Thymus (tissue), 14 donors: ENCODE measurements around the gene ZNF677. TPM values are rescaled to one million over a fixed set of nuclear protein-coding genes. Genes with fewer than 3 reads are reported as not detected.
A peak's percentile ranks its signal among the peaks of the same experiment; 100 is the strongest.
"Not testable (repeated sequence)": the region's sequence is repeated elsewhere in the genome, so short reads cannot be mapped to it uniquely, and the experiment has no call there.

Source experiments
- DNase-seq, 9 donors: peaks; one replicate each; pipeline ENCODE4 v3.0.0-alpha.2; 2013; ENCODE audit warnings: low spot score in 9 of 9, low read depth in 6 of 9, missing footprints in 1 of 9
- H3K27ac ChIP-seq, 2 donors: one replicate each; pipeline ENCODE4 v1.5.1; 2013; ENCODE audit warnings: control low read depth in 1 of 2, low read depth in 1 of 2, low read length in 1 of 2, mild to moderate bottlenecking in 1 of 2, moderate library complexity in 1 of 2
- H3K27me3 ChIP-seq, 2 donors: one replicate each; pipeline ENCODE4 v1.5.1; 2013; ENCODE audit warnings: low read length in 1 of 2; ENCODE audit not compliant: control insufficient read depth in 2 of 2, insufficient read depth in 1 of 2
- H3K36me3 ChIP-seq, 2 donors: one replicate each; pipeline ENCODE4 v1.5.1; 2013; ENCODE audit warnings: low read length in 1 of 2, mild to moderate bottlenecking in 1 of 2, moderate library complexity in 1 of 2; ENCODE audit not compliant: control insufficient read depth in 2 of 2, insufficient read depth in 2 of 2
- H3K4me1 ChIP-seq, 2 donors: one replicate each; pipeline ENCODE4 v1.5.1; 2013; ENCODE audit warnings: low read length in 2 of 2; ENCODE audit not compliant: control insufficient read depth in 2 of 2, insufficient read depth in 2 of 2
- H3K4me3 ChIP-seq, 2 donors: one replicate each; pipeline ENCODE4 v1.5.1; 2013; ENCODE audit warnings: low read length in 2 of 2, control low read depth in 1 of 2, mild to moderate bottlenecking in 1 of 2
- H3K9me3 ChIP-seq, 2 donors: one replicate each; pipeline ENCODE4 v1.5.1; 2013; ENCODE audit warnings: low read length in 1 of 2, mild to moderate bottlenecking in 1 of 2; ENCODE audit not compliant: control insufficient read depth in 2 of 2, insufficient read depth in 1 of 2
- WGBS: extraction: QIAGEN DNeasy Blood & Tissue Kit; methylation state at CpG from one replicate; pipeline ENCODE4 v1.1.7; 2013; 5-methylcytosine and 5-hydroxymethylcytosine counted together
- long read RNA-seq, 10 donors: transcript quantifications; one replicate each; lab custom pipeline, GENCODE V29; 2026
- polyA plus RNA-seq: library from polyadenylated mRNA; stranded (reverse); fragments of 200-250 nt; gene quantifications from one replicate; pipeline ENCODE4 v1.2.3, GENCODE V29; 2013
- total RNA-seq: library from RNA; stranded (reverse); fragments of 120-200 nt; gene quantifications from one replicate; pipeline ENCODE4 v1.2.4, GENCODE V29; 2013
- donor health status: healthy.

The ZNF677 gene
- total RNA-seq (12.8 TPM), polyA plus RNA-seq (13.2 TPM)
- long read RNA-seq, donor 1 = 0 reads
- long read RNA-seq, donor 2, transcript ZNF677-209 (1 exons, 3,207 nt) = major isoform, 6 of 14 reads
- long read RNA-seq, donor 2, partial matches to known transcripts = 0 of 14 reads
- long read RNA-seq, donor 2, other reads (novel, unspliced or antisense) = 0 of 14 reads
- long read RNA-seq, donor 3, partial matches to known transcripts = 0 of 5 reads
- long read RNA-seq, donor 3, other reads (novel, unspliced or antisense) = 0 of 5 reads
- long read RNA-seq, donor 4, transcript ZNF677-202 (1 exons, 1,801 nt) = major isoform, 5 of 12 reads
- long read RNA-seq, donor 4, transcript ZNF677-209 (1 exons, 3,207 nt) = major isoform, 5 of 12 reads
- long read RNA-seq, donor 4, partial matches to known transcripts = 0 of 12 reads
- long read RNA-seq, donor 4, other reads (novel, unspliced or antisense) = 0 of 12 reads
- long read RNA-seq, donor 5, transcript ZNF677-209 (1 exons, 3,207 nt) = major isoform, 6 of 15 reads
- long read RNA-seq, donor 5, partial matches to known transcripts = 0 of 15 reads
- long read RNA-seq, donor 5, other reads (novel, unspliced or antisense) = 0 of 15 reads
- long read RNA-seq, donor 6, partial matches to known transcripts = 0 of 8 reads
- long read RNA-seq, donor 6, other reads (novel, unspliced or antisense) = 0 of 8 reads
- long read RNA-seq, donor 7, partial matches to known transcripts = 0 of 8 reads
- long read RNA-seq, donor 7, other reads (novel, unspliced or antisense) = 0 of 8 reads
- long read RNA-seq, donor 8, partial matches to known transcripts = 0 of 2 reads
- long read RNA-seq, donor 8, other reads (novel, unspliced or antisense) = 0 of 2 reads
- long read RNA-seq, donor 9, partial matches to known transcripts = 0 of 8 reads
- long read RNA-seq, donor 9, other reads (novel, unspliced or antisense) = 0 of 8 reads
- long read RNA-seq, donor 10, transcript ZNF677-209 (1 exons, 3,207 nt) = major isoform, 6 of 6 reads
- long read RNA-seq, donor 10, partial matches to known transcripts = 0 of 6 reads
- long read RNA-seq, donor 10, other reads (novel, unspliced or antisense) = 0 of 6 reads

- Histone ChIP-seq H3K27ac (peak within 1 kb of the TSS in 1 of 2 donors; percentile 68), H3K9me3 (peaks cover 9 to 17% of the 10 kb centered on the region in 2 donors), H3K4me3 (peak within 1 kb of the TSS; percentile 53 to 77), H3K27me3 (no peaks in the 10 kb centered on the region), H3K36me3 (peaks cover 3 to 15% of the 10 kb centered on the region in 2 donors), H3K4me1 (peaks cover 0 to 6% of the 10 kb centered on the region in 2 donors)
- DNase-seq = peak in 8 of 9 donors; percentile 29 to 78 (median 40)
- WGBS = 5% methylated on average over 72 of the region's 72 CpGs
These were observed at the start of gene ZNF677 for GRCh38 chr19:53254411-53255341. TSS of gene ZNF677 (minus strand) at chr19:53254873. CDS start at chr19:53251550, 3,323 bp downstream.

DNA sequence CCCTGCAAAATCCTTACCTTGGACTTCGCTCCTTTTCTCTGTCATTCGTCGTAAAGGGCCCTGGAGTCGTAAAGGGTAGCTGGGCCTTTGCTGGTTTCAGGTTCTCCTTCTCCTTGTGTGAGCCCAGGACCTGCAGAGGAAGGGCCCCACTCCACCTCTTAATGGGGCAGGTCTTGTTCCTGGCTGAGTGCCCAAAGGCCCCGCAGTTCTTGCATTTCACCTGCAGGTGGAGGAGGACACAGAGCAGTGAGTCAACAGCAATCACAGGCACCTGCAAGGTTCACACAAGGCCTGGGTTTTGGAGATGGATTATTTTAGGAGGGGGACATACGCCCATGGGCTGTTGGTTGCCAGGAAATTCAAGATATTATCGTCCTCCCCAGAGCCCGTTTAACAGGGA lies 46.7 kb upstream of the ZNF677 start:
- not testable (repeated sequence) for H3K36me3 ChIP-seq, H3K27me3 ChIP-seq, H3K4me3 ChIP-seq, H3K9me3 ChIP-seq, DNase-seq, H3K27ac ChIP-seq, H3K4me1 ChIP-seq
- 72% methylated on average over 2 of the region's 8 CpGs for WGBS

DNA sequence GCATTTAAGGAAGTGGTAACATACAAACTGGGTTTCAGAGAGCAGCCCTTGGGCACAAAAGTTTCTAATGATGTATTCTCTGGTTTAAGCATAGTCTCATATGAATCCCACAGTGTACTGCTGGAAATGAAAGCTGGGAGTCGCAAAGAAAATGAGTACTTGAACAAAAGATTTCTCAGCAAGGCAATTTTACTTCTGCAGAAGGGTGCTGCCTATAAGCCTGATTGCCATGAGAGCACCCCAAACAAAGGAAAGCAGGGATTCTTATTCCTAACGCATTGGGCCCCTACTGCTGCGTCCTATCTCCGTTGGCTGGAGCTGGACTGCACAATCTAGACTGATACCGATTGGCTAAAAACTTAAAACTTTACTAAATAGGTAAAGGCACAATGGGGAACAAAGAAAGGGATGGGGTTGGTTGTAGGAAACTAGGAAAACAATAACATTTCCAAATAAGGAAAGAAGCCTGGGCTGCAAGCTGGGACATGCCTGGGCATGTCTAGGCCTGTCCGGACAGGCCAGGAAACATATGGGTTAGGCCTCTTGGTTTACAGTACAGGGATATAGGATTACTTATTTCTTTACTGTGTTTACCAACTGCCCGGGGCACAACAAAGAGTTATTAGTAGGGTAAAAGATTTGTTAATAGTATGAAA lies 40.2 kb upstream of the ZNF677 start:
- H3K4me3 ChIP-seq = no peak overlapping the region
- no peaks in the 10 kb centered on the region for H3K27me3 ChIP-seq
- no peak overlapping the region for H3K27ac ChIP-seq
- WGBS = 85% methylated on average over 7 of the region's 7 CpGs
- H3K36me3 ChIP-seq = no peaks in the 10 kb centered on the region
- no peaks in the 10 kb centered on the region for H3K4me1 ChIP-seq
- no peak for DNase-seq
- peaks cover 6 to 26% of the 10 kb centered on the region in 2 donors for H3K9me3 ChIP-seq

GRCh38 chr19:53290758-53291549 lies 36.3 kb upstream of the ZNF677 start:
- WGBS = 94% methylated on average over 47 of the region's 47 CpGs
- Histone ChIP-seq H3K4me3 (no peak overlapping the region), H3K4me1 (no peaks in the 10 kb centered on the region), H3K27me3 (no peaks in the 10 kb centered on the region), H3K27ac (no peak overlapping the region), H3K36me3 (no peaks in the 10 kb centered on the region), H3K9me3 (peaks cover 6 to 21% of the 10 kb centered on the region in 2 donors)
- no peak for DNase-seq

GRCh38 chr19:53285087-53285486 lies 30.4 kb upstream of the ZNF677 start:
- WGBS = 84% methylated on average over 4 of the region's 4 CpGs
- DNase-seq = no peak
- H3K9me3 ChIP-seq = peaks cover 0 to 7% of the 10 kb centered on the region in 2 donors
- no peaks in the 10 kb centered on the region for H3K27me3 ChIP-seq
- no peak overlapping the region for H3K4me3 ChIP-seq
- no peak overlapping the region for H3K27ac ChIP-seq
- no peaks in the 10 kb centered on the region for H3K36me3 ChIP-seq
- no peaks in the 10 kb centered on the region for H3K4me1 ChIP-seq

DNA sequence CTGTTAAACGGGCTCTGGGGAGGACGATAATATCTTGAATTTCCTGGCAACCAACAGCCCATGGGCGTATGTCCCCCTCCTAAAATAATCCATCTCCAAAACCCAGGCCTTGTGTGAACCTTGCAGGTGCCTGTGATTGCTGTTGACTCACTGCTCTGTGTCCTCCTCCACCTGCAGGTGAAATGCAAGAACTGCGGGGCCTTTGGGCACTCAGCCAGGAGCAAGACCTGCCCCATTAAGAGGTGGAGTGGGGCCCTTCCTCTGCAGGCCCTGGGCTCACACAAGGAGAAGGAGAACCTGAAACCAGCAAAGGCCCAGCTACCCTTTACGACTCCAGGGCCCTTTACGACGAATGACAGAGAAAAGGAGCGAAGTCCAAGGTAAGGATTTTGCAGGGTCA lies 27.3 kb upstream of the ZNF677 start:
- not testable (repeated sequence) for H3K4me1 ChIP-seq, H3K4me3 ChIP-seq, H3K9me3 ChIP-seq, H3K36me3 ChIP-seq, DNase-seq, H3K27ac ChIP-seq, H3K27me3 ChIP-seq
- 50% methylated on average over 2 of the region's 8 CpGs for WGBS

DNA sequence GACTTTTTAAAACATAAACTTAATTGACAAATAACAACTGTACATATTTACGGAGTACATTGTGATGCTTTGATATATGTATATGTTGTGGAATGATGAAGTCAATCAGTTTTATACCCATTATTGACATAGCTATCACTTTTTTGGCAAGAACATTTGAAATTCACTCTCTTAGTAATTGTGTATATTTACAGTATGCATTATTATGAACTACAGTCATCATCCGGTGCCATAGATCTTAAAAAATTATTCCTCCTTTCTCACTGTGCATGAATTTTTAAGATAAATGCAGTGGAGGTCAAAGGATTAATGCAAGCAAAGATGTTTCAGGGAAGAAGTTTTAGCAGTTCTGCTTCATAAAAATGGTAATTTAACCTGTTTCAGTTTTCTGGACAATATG lies 20.8 kb upstream of the ZNF677 start:
- DNase-seq = no peak
- H3K9me3 ChIP-seq = peaks cover 2 to 10% of the 10 kb centered on the region in 2 donors
- H3K4me3 ChIP-seq = no peak overlapping the region
- 97% methylated on average over 2 of the region's 2 CpGs for WGBS
- no peaks in the 10 kb centered on the region for H3K27me3 ChIP-seq
- no peak overlapping the region for H3K27ac ChIP-seq
- H3K4me1 ChIP-seq = no peaks in the 10 kb centered on the region
- H3K36me3 ChIP-seq = no peaks in the 10 kb centered on the region
